Vagina (tissue), 2 donors: ENCODE measurements around the gene SENP6. TPM values are rescaled to one million over a fixed set of nuclear protein-coding genes. Genes with fewer than 3 reads are reported as not detected.

ENCODE experiments used
- DNase-seq, 2 donors: peaks; one replicate each; pipeline ENCODE4 v3.0.0-alpha.2; 2017; ENCODE audit errors: extremely low spot score in 2 of 2
- H3K27ac ChIP-seq: fragments of 200-600 bp; sonication (generic); one replicate; pipeline ENCODE4 v1.5.1; 2019
- H3K27me3 ChIP-seq: fragments of 200-600 bp; sonication (generic); one replicate; pipeline ENCODE4 v1.5.1; 2019
- H3K36me3 ChIP-seq, 2 donors: fragments of 200-600 bp; sonication (generic); one replicate each; pipeline ENCODE4 v1.5.1; 2017 to 2019
- H3K4me1 ChIP-seq: fragments of 200-600 bp; sonication (generic); one replicate; pipeline ENCODE4 v1.5.1; 2019
- H3K4me3 ChIP-seq, 2 donors: fragments of 200-600 bp; sonication (generic); 1 replicate in 1 of 2; 2 replicates in 1 of 2; pipeline ENCODE4 v1.5.1; 2016 to 2019
- H3K9me3 ChIP-seq: fragments of 200-600 bp; sonication (generic); one replicate; pipeline ENCODE4 v1.5.1; 2019
- CTCF ChIP-seq, 3 experiments: fragments of 450-650 bp in 2 of 3; fragments of 200-600 bp in 1 of 3; sonication (generic) in 1 of 3; IDR thresholded peaks; one replicate each; pipeline ENCODE4 v1.5.1; 2017 to 2019; ENCODE audit warnings: antibody characterized with exemption in 3 of 3, mild to moderate bottlenecking in 2 of 3, moderate library complexity in 2 of 3
- POLR2A ChIP-seq, 2 donors: fragments of 450-650 bp; IDR thresholded peaks; one replicate each; pipeline ENCODE4 v1.6.1; 2017; ENCODE audit warnings: antibody characterized with exemption in 2 of 2, mild to moderate bottlenecking in 2 of 2, moderate library complexity in 2 of 2
- POLR2AphosphoS5 ChIP-seq, 2 donors: sonication (generic); formaldehyde crosslinking; IDR thresholded peaks; one replicate each; pipeline ENCODE4 v1.9.0; 2017; ENCODE audit warnings: antibody characterized with exemption in 2 of 2, mild to moderate bottlenecking in 2 of 2, low read depth in 1 of 2; ENCODE audit not compliant: insufficient read depth in 1 of 2
- intact Hi-C: fragments of 100-400 bp; cut with DNase I; formaldehyde crosslinking; loops from one replicate; pipeline ENCODE4 v1.15.1; 2023
- total RNA-seq: library from RNA; depleted of rRNA; stranded (reverse); fragments of >200 nt; gene quantifications from one replicate; pipeline ENCODE4 v1.2.3, GENCODE V29; 2016

Gene SENP6
- total RNA-seq, 1 donor from 2014 or later: 78.8 TPM

DNA sequence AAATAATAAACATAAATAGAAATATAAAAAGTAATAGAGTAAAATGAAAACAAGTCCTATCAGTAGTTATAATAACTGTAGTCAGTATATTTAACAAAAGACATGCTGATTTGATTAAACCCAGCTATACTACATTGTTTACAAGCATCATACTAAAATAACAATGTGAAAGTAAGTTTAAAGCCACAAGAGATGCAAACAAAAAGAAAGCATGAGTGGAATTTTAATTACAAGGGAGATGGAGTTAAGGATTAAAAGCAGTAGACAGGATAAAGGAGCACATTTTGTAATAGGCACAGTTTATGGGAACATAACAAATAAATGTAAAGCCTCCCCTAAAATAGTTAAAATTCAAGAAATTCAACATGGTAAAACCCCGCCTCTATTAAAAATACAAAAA lies 41.5 kb downstream of the SENP6 start:
- H3K36me3 ChIP-seq: peaks cover 0 to 19% of the 10 kb centered on the region in 2 donors
- TF ChIP-seq CTCF (IDR thresholded peaks at IDR 0.05): no peak
- TF ChIP-seq POLR2AphosphoS5 (IDR thresholded peaks at IDR 0.05; ENCODE audit: insufficient read depth in 1 of 2, low read depth in 1 of 2): no peak
- TF ChIP-seq POLR2A (IDR thresholded peaks at IDR 0.05): no peak
- intact Hi-C loops: no loop called here
- H3K27ac ChIP-seq: no peak overlapping the region
- no peaks in the 10 kb centered on the region for H3K4me1 ChIP-seq
- no peaks in the 10 kb centered on the region for H3K27me3 ChIP-seq
- no peak overlapping the region for H3K4me3 ChIP-seq
- no peak for DNase-seq
- H3K9me3 ChIP-seq: no peaks in the 10 kb centered on the region

DNA sequence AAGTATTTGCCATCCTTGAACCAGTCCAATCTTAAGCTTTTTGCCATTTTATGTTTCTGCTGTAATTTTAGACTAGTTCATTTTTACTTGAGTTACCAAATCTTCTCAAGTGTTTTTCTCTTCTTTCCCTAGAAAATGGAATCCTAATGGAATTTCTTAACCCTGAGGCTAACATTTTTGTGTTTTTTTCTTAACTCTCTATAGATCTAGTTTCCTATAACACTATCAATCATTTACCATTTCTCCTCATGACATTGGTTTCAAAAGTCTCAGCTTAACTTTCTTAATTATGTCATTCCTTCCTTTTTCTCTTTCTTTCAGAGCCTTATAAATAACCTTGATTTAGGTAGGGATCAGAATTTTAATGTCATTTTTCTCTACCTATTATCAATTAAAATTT lies 54.8 kb downstream of the SENP6 start:
- no peak overlapping the region for H3K27ac ChIP-seq
- no peak for DNase-seq
- no peaks in the 10 kb centered on the region for H3K4me1 ChIP-seq
- no peaks in the 10 kb centered on the region for H3K27me3 ChIP-seq
- H3K36me3 ChIP-seq: peaks cover 2 to 40% of the 10 kb centered on the region in 2 donors
- intact Hi-C loops: no loop called here
- no peak overlapping the region for H3K4me3 ChIP-seq
- H3K9me3 ChIP-seq: no peaks in the 10 kb centered on the region
- TF ChIP-seq CTCF (IDR thresholded peaks at IDR 0.05) (no peak), POLR2A (IDR thresholded peaks at IDR 0.05) (no peak), POLR2AphosphoS5 (IDR thresholded peaks at IDR 0.05; ENCODE audit: insufficient read depth in 1 of 2, low read depth in 1 of 2) (no peak)

DNA sequence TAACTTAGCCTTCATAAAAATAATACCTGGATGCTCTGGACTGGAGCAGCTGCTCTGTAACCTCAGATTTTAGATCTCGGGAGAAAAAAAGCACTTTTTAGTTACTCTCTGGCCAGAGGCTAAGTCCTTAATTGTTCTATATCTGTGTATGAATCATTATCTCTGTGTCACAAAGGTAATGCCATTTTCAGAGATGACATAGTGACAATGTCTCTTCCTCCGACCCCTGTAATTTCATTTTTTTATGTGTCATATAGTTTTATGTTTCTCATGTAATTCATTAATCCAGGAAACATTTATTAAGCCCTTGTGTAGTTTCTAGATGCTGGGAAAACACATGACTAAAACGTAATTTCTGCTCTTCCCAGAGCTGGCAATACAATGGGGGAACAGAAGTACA lies 55.6 kb downstream of the SENP6 start:
- Histone ChIP-seq H3K4me3 (no peak overlapping the region), H3K27ac (no peak overlapping the region), H3K27me3 (no peaks in the 10 kb centered on the region), H3K9me3 (no peaks in the 10 kb centered on the region), H3K36me3 (peaks cover 2 to 43% of the 10 kb centered on the region in 2 donors), H3K4me1 (no peaks in the 10 kb centered on the region)
- no peak for DNase-seq
- intact Hi-C loops: no loop called here
- TF ChIP-seq POLR2AphosphoS5 (IDR thresholded peaks at IDR 0.05; ENCODE audit: insufficient read depth in 1 of 2, low read depth in 1 of 2) (no peak), POLR2A (IDR thresholded peaks at IDR 0.05) (no peak), CTCF (IDR thresholded peaks at IDR 0.05) (no peak)

- H3K27ac ChIP-seq: no peak overlapping the region
- H3K27me3 ChIP-seq: no peaks in the 10 kb centered on the region
- no peaks in the 10 kb centered on the region for H3K9me3 ChIP-seq
- no peaks in the 10 kb centered on the region for H3K4me1 ChIP-seq
- no peak for TF ChIP-seq CTCF (IDR thresholded peaks at IDR 0.05)
- no peak for TF ChIP-seq POLR2AphosphoS5 (IDR thresholded peaks at IDR 0.05; ENCODE audit: insufficient read depth in 1 of 2, low read depth in 1 of 2)
- no peak for TF ChIP-seq POLR2A (IDR thresholded peaks at IDR 0.05)
- H3K4me3 ChIP-seq: no peak overlapping the region
- peaks cover 0 to 38% of the 10 kb centered on the region in 2 donors for H3K36me3 ChIP-seq
- no peak for DNase-seq
- intact Hi-C loops: no loop called here
Measured at GRCh38 chr6:75666592-75666991, 64.9 kb downstream of the SENP6 start.

- Histone ChIP-seq H3K27ac (no peak overlapping the region), H3K4me3 (no peak overlapping the region), H3K27me3 (no peaks in the 10 kb centered on the region), H3K4me1 (no peaks in the 10 kb centered on the region), H3K9me3 (no peaks in the 10 kb centered on the region), H3K36me3 (peaks cover 0 to 58% of the 10 kb centered on the region in 2 donors)
- DNase-seq: no peak
- intact Hi-C loops: no loop called here
- TF ChIP-seq POLR2AphosphoS5 (IDR thresholded peaks at IDR 0.05; ENCODE audit: insufficient read depth in 1 of 2, low read depth in 1 of 2) (no peak), POLR2A (IDR thresholded peaks at IDR 0.05) (no peak), CTCF (IDR thresholded peaks at IDR 0.05) (no peak)
Measured at GRCh38 chr6:75673884-75674283, 72.2 kb downstream of the SENP6 start.
